CD4-positive, alpha-beta T cell (primary cell): ENCODE measurements around the gene IL13. TPM values are rescaled to one million over a fixed set of nuclear protein-coding genes. Genes with fewer than 3 reads are reported as not detected.

Experiments used
- ATAC-seq: fragments of 200-7000 bp; cut with Tn5 transposase; one replicate; pipeline ENCODE4 v1.10.0; 2022; ENCODE audit warnings: mild to moderate bottlenecking; ENCODE audit not compliant: poor library complexity
- CTCF ChIA-PET: fragments of 350-600 bp; sonication (Branson Sonifier 250); formaldehyde crosslinking; loops from one replicate; lab custom pipeline; 2021; ENCODE audit warnings: antibody characterized with exemption, inconsistent platforms; lab: Charles Lee
- POLR2A ChIA-PET: fragments of 350-600 bp; sonication (Branson Sonifier 250); formaldehyde crosslinking; loops from one replicate; lab custom pipeline; 2021; ENCODE audit warnings: antibody characterized with exemption, inconsistent platforms; lab: Charles Lee
- DNase-seq, 14 experiments: peaks; one replicate each; pipeline ENCODE4 v3.0.0-alpha.2; 2013 to 2020; ENCODE audit warnings: mixed read lengths in 2 of 14
- H3K27ac ChIP-seq, 2 donors: one replicate each; pipeline versions ENCODE4 v1.5.1 to v1.7.0; 2013; ENCODE audit warnings: low read length in 2 of 2, low read depth in 1 of 2, mild to moderate bottlenecking in 1 of 2
- H3K27me3 ChIP-seq, 2 experiments: 1 replicate in 1 of 2; 2 replicates in 1 of 2; pipeline versions ENCODE4 v1.6.1 to v1.7.0; 2013; ENCODE audit warnings: low read length in 2 of 2, control low read depth in 1 of 2, mild to moderate bottlenecking in 1 of 2, moderate library complexity in 1 of 2; ENCODE audit not compliant: insufficient read depth in 2 of 2, control insufficient read depth in 1 of 2
- H3K36me3 ChIP-seq: one replicate; pipeline ENCODE4 v1.6.1; 2013; ENCODE audit warnings: low read length, control low read depth; ENCODE audit not compliant: insufficient read depth
- H3K4me1 ChIP-seq: one replicate; pipeline ENCODE4 v1.6.1; 2013; ENCODE audit warnings: low read length, control low read depth; ENCODE audit not compliant: insufficient read depth
- H3K4me3 ChIP-seq: one replicate; pipeline ENCODE4 v1.5.1; 2013; ENCODE audit warnings: mild to moderate bottlenecking, low read length, moderate library complexity
- H3K9me3 ChIP-seq, 2 experiments: 1 replicate in 1 of 2; 2 replicates in 1 of 2; pipeline versions ENCODE4 v1.6.1 to v1.7.0; 2013; ENCODE audit warnings: low read length in 2 of 2, mild to moderate bottlenecking in 2 of 2, control low read depth in 1 of 2, moderate library complexity in 1 of 2; ENCODE audit not compliant: control insufficient read depth in 1 of 2, insufficient read depth in 1 of 2
- H3K27ac Mint-ChIP-seq: one replicate; pipeline ENCODE4 v1.8.0; 2020; ENCODE audit warnings: mixed read lengths
- H3K27me3 Mint-ChIP-seq: one replicate; pipeline ENCODE4 v1.8.0; 2021; ENCODE audit warnings: mixed read lengths
- H3K36me3 Mint-ChIP-seq: one replicate; pipeline ENCODE4 v1.8.0; 2021; ENCODE audit warnings: low read depth, mixed read lengths
- H3K4me1 Mint-ChIP-seq: one replicate; pipeline ENCODE4 v1.8.0; 2021; ENCODE audit warnings: low read depth, mixed read lengths
- H3K4me3 Mint-ChIP-seq: one replicate; pipeline ENCODE4 v1.8.0; 2020; ENCODE audit warnings: mild to moderate bottlenecking, mixed read lengths
- H3K9me3 Mint-ChIP-seq: one replicate; pipeline ENCODE4 v1.8.0; 2020; ENCODE audit warnings: mixed read lengths
- intact Hi-C, 2 experiments: fragments of 100-400 bp; cut with DNase I in 1 of 2; cut with micrococcal nuclease in 1 of 2; formaldehyde crosslinking; loops; one replicate each; pipeline versions ENCODE4 v1.15.1 to v1.9.0; 2023 to 2025; cut with DNase I, micrococcal nuclease
- total RNA-seq, 174 experiments: library from RNA in 2 of 174; stranded (reverse) in 2 of 174; gene quantifications; one replicate each; pipeline ENCODE4 v1.2.3 and lab custom pipeline; 2021 to 2026
- TF ChIP-seq, protein P1 (sequence below): fragments of 200-600 bp; IDR thresholded peaks from one replicate; pipeline ENCODE4 v1.8.0; 2022; ENCODE audit warnings: antibody characterized with exemption, mild to moderate bottlenecking

Gene IL13
- total RNA-seq, 2 experiments from 2014 or later, result 0.17 TPM; not detected in 1

DNA sequence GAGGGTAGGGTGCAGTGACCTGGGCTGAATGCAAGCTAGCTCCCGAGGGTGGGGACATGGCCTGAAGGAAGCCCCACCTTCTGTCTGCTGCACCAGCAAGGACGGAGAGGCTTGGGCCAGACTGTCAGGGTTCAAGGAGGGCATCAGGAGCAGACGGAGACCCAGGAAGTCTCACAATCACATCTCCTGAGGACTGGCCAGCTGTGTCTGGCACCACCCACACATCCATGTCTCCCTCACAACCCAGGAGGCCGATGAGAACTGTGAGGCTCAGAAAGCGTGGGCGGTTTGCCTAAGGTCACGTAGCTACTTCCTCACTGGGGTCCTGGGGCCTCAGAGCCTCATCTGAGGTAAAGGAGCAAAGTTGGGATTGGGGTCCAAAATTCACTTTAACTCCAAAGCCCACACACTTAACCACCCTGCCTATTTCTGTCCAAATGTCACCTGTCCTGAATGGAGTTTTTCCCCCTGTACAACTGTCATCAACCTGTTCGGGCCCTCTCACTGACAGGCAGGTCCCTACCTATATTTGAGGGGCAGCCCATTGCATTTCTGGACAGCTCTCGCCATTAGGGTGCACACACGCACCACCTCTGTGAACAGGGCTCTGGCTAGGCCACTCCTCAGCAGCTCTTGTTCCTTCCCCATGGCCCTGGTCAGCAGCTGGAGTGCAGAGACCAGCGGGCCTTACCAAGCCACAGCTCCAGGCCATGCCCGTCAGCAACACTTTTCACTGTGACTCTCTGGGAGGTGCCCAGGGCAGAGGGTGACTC lies 3.4 kb downstream of the IL13 start:
- POLR2A ChIA-PET, result no interaction called here
- H3K36me3 Mint-ChIP-seq, result no peaks in the 10 kb centered on the region

GRCh38 chr5:132662004-132662401 lies 4.0 kb downstream of the IL13 start:
- ATAC-seq, result no peak
- CTCF ChIA-PET, result no interaction called here
- no peaks in the 10 kb centered on the region for H3K9me3 Mint-ChIP-seq
- no peak for DNase-seq
- H3K4me3 ChIP-seq, result no peak overlapping the region
- no peaks in the 10 kb centered on the region for H3K36me3 Mint-ChIP-seq
- no peak overlapping the region for H3K27ac ChIP-seq
- H3K27ac Mint-ChIP-seq, result no peak overlapping the region
- no peaks in the 10 kb centered on the region for H3K36me3 ChIP-seq
- H3K4me1 Mint-ChIP-seq, result peaks cover 8% of the 10 kb centered on the region
- intact Hi-C loops, result no loop called here
- H3K9me3 ChIP-seq, result no peaks in the 10 kb centered on the region
- POLR2A ChIA-PET, result no interaction called here
- no peak overlapping the region for H3K4me3 Mint-ChIP-seq
- H3K27me3 Mint-ChIP-seq, result peaks cover 23% of the 10 kb centered on the region
- TF ChIP-seq, protein P1, sequence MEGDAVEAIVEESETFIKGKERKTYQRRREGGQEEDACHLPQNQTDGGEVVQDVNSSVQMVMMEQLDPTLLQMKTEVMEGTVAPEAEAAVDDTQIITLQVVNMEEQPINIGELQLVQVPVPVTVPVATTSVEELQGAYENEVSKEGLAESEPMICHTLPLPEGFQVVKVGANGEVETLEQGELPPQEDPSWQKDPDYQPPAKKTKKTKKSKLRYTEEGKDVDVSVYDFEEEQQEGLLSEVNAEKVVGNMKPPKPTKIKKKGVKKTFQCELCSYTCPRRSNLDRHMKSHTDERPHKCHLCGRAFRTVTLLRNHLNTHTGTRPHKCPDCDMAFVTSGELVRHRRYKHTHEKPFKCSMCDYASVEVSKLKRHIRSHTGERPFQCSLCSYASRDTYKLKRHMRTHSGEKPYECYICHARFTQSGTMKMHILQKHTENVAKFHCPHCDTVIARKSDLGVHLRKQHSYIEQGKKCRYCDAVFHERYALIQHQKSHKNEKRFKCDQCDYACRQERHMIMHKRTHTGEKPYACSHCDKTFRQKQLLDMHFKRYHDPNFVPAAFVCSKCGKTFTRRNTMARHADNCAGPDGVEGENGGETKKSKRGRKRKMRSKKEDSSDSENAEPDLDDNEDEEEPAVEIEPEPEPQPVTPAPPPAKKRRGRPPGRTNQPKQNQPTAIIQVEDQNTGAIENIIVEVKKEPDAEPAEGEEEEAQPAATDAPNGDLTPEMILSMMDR, result no peak
- peaks cover 25% of the 10 kb centered on the region for H3K4me1 ChIP-seq
- peaks cover 11 to 17% of the 10 kb centered on the region in 2 experiments for H3K27me3 ChIP-seq

More for the DNA sequence above, 3.4 kb downstream of the IL13 start:
- H3K4me3 Mint-ChIP-seq, result no peak overlapping the region
- intact Hi-C loops, result no loop called here
- Histone ChIP-seq H3K9me3 (peaks cover 0 to 4% of the 10 kb centered on the region in 2 experiments), H3K4me1 (peaks cover 31% of the 10 kb centered on the region), H3K27me3 (peaks cover 16 to 23% of the 10 kb centered on the region in 2 experiments), H3K4me3 (no peak overlapping the region), H3K27ac (no peak overlapping the region), H3K36me3 (no peaks in the 10 kb centered on the region)
- ATAC-seq (no peak), DNase-seq (no peak)
- CTCF ChIA-PET, result no interaction called here
- H3K27me3 Mint-ChIP-seq, result peaks cover 29% of the 10 kb centered on the region
- peaks cover 14% of the 10 kb centered on the region for H3K4me1 Mint-ChIP-seq
- no peak overlapping the region for H3K27ac Mint-ChIP-seq
- TF ChIP-seq, protein P1, result no peak
- H3K9me3 Mint-ChIP-seq, result no peaks in the 10 kb centered on the region

- POLR2A ChIA-PET, result no interaction called here
- Mint-ChIP-seq H3K9me3 (no peaks in the 10 kb centered on the region), H3K27ac (no peak overlapping the region), H3K4me3 (no peak overlapping the region), H3K27me3 (peaks cover 11% of the 10 kb centered on the region), H3K36me3 (no peaks in the 10 kb centered on the region), H3K4me1 (peaks cover under 1% of the 10 kb centered on the region)
- H3K27ac ChIP-seq, result peak overlapping the region in 1 of 2 donors; percentile 57
- CTCF ChIA-PET, result no interaction called here
- DNase-seq (peak in 4 of 14 experiments; percentile 15 to 69 (median 52)), ATAC-seq (peak; percentile 52)
- H3K4me3 ChIP-seq, result no peak overlapping the region
- H3K36me3 ChIP-seq, result no peaks in the 10 kb centered on the region
- H3K4me1 ChIP-seq, result peaks cover 22% of the 10 kb centered on the region
- TF ChIP-seq, protein P1, result no peak
- no peaks in the 10 kb centered on the region for H3K9me3 ChIP-seq
- H3K27me3 ChIP-seq, result peaks cover 3 to 6% of the 10 kb centered on the region in 2 experiments
- intact Hi-C loops, result no loop called here
These were observed 5.2 kb downstream of the IL13 start for GRCh38 chr5:132662925-132663770.
